Urothelium cell line (cell line): ENCODE measurements around the gene SUCLA2.
"Not testable (repeated sequence)": the region's sequence is repeated elsewhere in the genome, so short reads cannot be mapped to it uniquely, and the experiment has no call there.

Experiments used
- DNase-seq: peaks from one replicate; pipeline ENCODE4 v3.0.0; 2011; ENCODE audit warnings: low spot score, mixed read lengths
- FAIRE-seq: peaks from 2 replicates; lab custom pipeline; 2011; peaks lifted over from hg19 to GRCh38; lab: Jason Lieb, UNC

SUCLA2 gene

GRCh38 chr13:47997384-47997783, 3.7 kb downstream of the SUCLA2 start:
- DNase-seq (no peak), FAIRE-seq (no peak)

GRCh38 chr13:47991859-47992258, 9.2 kb downstream of the SUCLA2 start:
- DNase-seq (no peak), FAIRE-seq (no peak)

GRCh38 chr13:47990920-47991466, 10.1 kb downstream of the SUCLA2 start:
- DNase-seq (no peak), FAIRE-seq (no peak)

- no peak for DNase-seq
- FAIRE-seq: no peak
These were observed 10.6 kb downstream of the SUCLA2 start for GRCh38 chr13:47990427-47990826.

GRCh38 chr13:47983070-47983469, 18.0 kb downstream of the SUCLA2 start:
- DNase-seq (no peak), FAIRE-seq (no peak)

- no peak for DNase-seq
- FAIRE-seq: no peak
These were observed 24.7 kb downstream of the SUCLA2 start for GRCh38 chr13:47976325-47976724.

- DNase-seq (no peak), FAIRE-seq (no peak)
These were observed 36.2 kb downstream of the SUCLA2 start for GRCh38 chr13:47964863-47965262.

GRCh38 chr13:47962237-47962636, 38.8 kb downstream of the SUCLA2 start:
- no peak for FAIRE-seq
- no peak for DNase-seq

GRCh38 chr13:47959468-47960247, 41.4 kb downstream of the SUCLA2 start:
- FAIRE-seq (no peak), DNase-seq (no peak)

GRCh38 chr13:47957073-47957472, 44.0 kb downstream of the SUCLA2 start:
- FAIRE-seq (no peak), DNase-seq (no peak)

- DNase-seq (no peak), FAIRE-seq (no peak)
These were observed 45.2 kb downstream of the SUCLA2 start for GRCh38 chr13:47955836-47956235.

GRCh38 chr13:47949799-47950198, 51.3 kb downstream of the SUCLA2 start:
- FAIRE-seq (no peak), DNase-seq (no peak)

- FAIRE-seq: no peak
- DNase-seq: no peak
These were observed 55.3 kb downstream of the SUCLA2 start for GRCh38 chr13:47945738-47946137.

- FAIRE-seq, DNase-seq: not testable (repeated sequence)
These were observed 55.9 kb downstream of the SUCLA2 start for GRCh38 chr13:47945146-47945545.

GRCh38 chr13:47934371-47934770, 66.7 kb downstream of the SUCLA2 start:
- DNase-seq: no peak

GRCh38 chr13:47932950-47933923, 67.8 kb downstream of the SUCLA2 start:
- FAIRE-seq: no peak
- peak; percentile 2 for DNase-seq

More at GRCh38 chr13:47934371-47934770, 66.7 kb downstream of the SUCLA2 start:
- FAIRE-seq: no peak

GRCh38 chr13:47930649-47931165, 70.4 kb downstream of the SUCLA2 start:
- no peak for FAIRE-seq

GRCh38 chr13:47929156-47929555, 71.9 kb downstream of the SUCLA2 start:
- DNase-seq (no peak), FAIRE-seq (no peak)

More at GRCh38 chr13:47930649-47931165, 70.4 kb downstream of the SUCLA2 start:
- DNase-seq: no peak

GRCh38 chr13:47917022-47917574, 84.0 kb downstream of the SUCLA2 start:
- FAIRE-seq (no peak), DNase-seq (no peak)

GRCh38 chr13:47908197-47908902, 92.7 kb downstream of the SUCLA2 start:
- no peak for FAIRE-seq

More at GRCh38 chr13:47908197-47908902, 92.7 kb downstream of the SUCLA2 start:
- DNase-seq: peak; percentile 8
